Stimulated activated CD8-positive, alpha-beta memory T cell treated with anti-CD3 and anti-CD28 coated beads, Interleukin-7, amount 100 ng/mL, for 48 hours (primary cell): ENCODE measurements around the gene ZFP64.

Source experiments
- DNase-seq, 2 donors: peaks; one replicate each; pipeline ENCODE4 v3.0.0-alpha.2; 2020; ENCODE audit warnings: low read depth in 1 of 2; ENCODE audit errors: extremely low read depth in 1 of 2

Gene ZFP64

DNA sequence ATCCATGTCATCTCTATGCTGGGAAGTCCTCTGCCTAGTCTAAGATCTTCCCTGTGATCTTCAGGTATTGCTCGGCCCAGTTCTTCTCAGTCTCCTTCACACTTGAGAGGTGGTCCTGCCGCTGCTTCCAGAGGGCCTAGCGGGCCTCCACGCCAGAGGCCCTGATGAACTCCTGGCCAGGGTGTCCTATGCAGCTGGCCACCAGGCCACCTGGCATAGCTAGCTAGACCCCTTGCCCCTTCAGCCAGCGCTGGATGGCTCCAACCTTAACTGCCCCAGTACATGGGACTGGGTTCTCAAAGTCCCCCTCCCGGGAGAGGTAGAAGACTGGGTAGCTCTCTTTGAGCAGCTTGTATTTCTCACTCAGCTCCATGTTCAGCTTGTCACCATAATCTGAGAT is 81.1 kb downstream of the ZFP64 start:
- no peak for DNase-seq

DNA sequence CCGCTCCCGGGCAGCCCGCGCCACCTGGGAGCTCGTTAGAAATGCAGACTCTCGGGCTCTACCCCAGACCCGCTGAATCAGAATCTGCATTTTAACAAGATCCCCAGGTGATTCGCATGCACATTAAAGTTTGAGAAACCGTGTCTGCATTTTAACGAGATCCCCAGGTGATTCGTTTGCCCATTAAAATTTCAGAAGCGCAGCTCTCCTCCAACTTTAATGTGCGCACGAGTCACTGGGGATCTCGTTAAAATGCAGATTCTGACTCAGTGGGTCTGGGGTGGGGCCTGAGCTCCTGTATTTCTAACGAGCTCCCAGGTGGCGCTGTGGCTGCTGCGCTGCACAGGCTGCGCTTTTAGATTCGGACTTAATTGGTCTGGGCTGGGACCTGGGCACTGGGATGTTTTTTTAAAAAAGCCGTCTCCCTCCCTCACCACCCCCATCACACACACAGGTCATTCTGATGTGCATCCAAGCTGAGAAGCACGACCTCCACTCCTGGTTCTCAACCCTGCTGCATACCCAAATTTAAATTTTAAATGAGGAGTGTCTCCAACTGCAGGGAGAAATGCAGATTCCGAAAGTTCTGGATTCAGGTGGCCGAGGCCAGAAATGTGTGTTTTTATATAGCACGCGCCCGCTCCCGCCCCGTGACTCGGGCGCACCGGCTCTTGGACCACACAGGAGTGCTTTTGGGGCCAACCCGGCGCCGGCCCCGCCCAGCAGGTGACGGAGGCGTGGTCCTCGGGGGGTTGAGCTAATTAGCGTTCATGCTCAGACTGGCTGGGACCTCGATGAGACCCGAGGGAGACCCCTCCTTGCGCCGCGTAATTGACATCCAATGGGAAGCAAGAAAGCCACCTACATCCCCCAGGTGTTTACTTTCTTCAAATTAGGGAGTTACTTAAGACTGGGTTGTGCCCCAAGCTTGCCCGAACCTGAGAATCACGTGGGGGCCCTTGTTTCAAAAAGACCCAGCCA is 85.8 kb downstream of the ZFP64 start:
- no peak for DNase-seq

DNA sequence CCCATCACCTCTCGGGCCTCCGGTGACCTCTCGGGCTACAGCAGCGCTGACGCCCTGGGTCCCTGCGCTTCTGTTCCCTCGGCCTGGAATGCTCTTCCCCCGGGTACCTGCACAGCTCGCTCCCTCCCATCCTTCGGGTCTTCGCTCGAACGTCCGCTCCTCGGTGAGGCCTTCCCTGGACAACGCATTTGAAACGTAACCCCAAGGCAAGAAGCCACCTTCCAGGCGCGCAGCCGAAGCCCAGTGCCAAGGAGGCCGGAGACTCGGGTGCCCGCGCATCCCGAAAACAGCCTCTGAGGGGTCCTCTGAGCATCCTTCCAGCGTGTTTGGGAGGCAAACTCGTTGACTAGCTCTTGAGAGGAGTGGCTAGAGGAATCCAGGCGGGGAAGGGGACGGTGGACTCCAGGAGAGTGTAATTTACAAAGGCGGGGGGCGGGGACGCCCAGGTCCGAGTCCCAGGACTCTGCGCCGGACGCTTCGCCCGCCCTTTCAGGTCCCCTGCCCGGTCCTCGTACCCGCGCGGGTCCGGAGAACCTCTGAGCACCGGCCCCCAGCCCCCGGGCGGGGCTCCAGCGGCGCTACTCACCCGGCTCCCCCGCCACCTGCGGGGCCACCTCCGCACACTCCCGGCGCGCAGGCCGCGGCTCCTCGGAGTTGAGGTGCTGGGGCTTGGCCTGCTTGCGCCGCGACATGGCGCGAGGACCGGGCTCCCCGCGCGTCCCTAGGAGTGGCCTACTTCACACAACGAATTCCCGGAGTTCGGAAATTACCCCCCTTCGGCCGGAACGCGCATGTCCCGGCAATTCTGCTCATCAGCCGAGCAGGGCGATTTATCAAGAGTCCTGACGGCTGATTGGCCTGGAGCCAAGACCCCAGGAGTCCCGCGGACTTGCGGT is 86.8 kb downstream of the ZFP64 start:
- DNase-seq, result no peak

DNA sequence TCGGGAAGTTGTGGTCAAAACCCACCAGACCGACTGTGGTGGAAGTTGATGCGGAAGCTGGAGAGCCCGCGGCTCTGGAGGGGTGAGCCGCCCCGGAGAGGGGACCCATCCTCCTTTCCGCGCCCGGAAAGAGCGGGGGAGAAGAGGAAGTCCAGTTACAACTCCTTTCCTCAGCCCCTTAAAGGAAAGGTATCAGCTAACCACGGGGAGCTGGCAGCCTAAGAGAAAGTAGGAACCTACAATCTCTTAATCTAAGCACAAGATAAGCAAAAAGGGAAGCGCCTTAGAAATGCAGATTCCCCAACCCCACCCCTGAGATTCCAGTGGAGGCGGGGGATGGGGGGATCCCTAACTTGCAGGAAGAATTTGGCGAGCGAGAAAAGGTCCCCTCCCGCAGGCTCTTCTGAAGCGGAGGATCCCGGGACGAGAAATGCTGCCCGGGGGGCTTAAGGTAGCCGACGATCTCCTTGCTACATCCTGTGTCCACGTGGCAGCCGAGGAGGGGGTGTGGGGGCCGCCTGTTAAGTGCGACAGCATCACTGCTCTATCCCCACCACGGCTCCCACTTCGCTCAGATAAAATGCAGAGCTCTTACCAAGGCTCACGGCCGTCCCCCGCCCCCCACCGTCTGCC is 87.5 kb downstream of the ZFP64 start:
- DNase-seq, result no peak

DNA sequence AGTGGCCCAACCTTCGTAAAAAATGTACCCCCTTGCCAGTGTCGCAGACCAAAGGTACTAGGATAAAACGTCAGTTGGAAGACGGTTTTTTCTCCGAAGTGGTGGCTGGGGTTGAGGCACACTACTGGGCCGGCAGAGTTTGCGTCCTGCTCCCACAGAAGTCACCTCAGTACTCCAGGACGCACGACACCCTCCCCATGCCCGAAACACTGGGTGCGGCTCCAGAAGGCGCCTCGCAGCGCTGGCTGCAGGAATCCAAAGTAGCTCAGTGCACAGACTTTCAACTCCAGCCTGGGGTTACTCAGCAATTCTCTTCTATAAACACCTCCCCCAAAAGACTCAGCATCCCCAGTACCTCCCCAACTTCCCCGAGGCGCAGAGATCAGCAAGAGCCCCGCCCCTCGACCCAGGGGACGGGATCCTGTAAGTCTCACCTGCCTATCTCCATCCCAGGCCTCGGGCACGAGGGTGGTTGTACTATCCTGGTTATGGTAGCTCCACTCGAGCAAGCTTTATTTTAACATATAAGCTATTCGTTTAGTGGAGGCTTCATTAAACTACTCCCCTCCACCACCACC is 88.2 kb downstream of the ZFP64 start:
- no peak for DNase-seq

DNA sequence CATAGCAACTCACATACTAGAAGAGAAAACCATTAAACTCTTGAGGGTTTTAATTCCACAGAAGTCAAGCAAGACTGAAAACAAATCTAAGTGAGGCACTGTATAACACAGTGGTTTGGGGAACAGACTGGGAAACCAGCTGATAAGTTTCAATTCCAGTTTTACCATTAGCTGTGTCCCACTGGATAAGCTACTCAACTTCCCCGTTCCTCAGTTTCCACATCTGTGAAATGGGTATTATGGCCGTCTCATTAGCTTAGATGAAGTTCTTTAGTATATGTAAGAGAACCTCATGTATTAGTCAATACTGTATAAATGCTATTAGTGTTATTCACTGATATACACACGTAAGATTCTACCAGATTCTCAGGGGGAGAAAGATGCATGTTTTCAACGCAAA is 89.0 kb downstream of the ZFP64 start:
- no peak for DNase-seq

DNA sequence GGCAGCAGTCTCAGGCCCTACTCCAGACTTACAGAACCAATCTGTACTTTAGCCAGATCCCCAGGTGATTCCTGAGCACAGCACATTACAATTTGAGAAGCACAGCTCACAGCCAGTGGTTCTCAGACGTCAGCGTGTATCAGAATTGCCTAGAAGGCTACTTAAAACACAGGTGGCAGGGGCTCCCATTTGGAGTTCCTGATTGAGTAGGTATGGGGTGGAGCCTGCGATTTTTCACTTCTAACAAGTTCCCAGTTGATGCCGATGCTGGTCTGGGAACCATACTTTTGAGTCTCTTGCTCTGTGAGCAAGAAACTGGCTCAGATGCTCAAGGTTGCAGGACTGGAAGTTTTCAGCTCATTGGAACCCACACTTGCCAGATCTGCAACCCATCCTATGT is 89.5 kb downstream of the ZFP64 start:
- no peak for DNase-seq
